ENCODE measurements around the gene DCDC1. TPM values are rescaled to one million over a fixed set of nuclear protein-coding genes. Genes with fewer than 3 reads are reported as not detected.

Gene DCDC1
- total and polyA plus RNA-seq, 9 of the 15 experiments (the other 6 are each of a cell fraction or from before 2014, with no cell fraction given): 0.05 to 0.18 (median 0.08) TPM; not detected in 3

- TF ChIP-seq, protein P1, sequence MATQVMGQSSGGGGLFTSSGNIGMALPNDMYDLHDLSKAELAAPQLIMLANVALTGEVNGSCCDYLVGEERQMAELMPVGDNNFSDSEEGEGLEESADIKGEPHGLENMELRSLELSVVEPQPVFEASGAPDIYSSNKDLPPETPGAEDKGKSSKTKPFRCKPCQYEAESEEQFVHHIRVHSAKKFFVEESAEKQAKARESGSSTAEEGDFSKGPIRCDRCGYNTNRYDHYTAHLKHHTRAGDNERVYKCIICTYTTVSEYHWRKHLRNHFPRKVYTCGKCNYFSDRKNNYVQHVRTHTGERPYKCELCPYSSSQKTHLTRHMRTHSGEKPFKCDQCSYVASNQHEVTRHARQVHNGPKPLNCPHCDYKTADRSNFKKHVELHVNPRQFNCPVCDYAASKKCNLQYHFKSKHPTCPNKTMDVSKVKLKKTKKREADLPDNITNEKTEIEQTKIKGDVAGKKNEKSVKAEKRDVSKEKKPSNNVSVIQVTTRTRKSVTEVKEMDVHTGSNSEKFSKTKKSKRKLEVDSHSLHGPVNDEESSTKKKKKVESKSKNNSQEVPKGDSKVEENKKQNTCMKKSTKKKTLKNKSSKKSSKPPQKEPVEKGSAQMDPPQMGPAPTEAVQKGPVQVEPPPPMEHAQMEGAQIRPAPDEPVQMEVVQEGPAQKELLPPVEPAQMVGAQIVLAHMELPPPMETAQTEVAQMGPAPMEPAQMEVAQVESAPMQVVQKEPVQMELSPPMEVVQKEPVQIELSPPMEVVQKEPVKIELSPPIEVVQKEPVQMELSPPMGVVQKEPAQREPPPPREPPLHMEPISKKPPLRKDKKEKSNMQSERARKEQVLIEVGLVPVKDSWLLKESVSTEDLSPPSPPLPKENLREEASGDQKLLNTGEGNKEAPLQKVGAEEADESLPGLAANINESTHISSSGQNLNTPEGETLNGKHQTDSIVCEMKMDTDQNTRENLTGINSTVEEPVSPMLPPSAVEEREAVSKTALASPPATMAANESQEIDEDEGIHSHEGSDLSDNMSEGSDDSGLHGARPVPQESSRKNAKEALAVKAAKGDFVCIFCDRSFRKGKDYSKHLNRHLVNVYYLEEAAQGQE (IDR thresholded peaks at IDR 0.05; ENCODE audit: borderline replicate concordance): peak; percentile 64; the same call in 1 of the 2 replicates
- TF ChIP-seq, protein P1 (CRISPR knock-in tag; IDR thresholded peaks at IDR 0.05; ENCODE audit: low read depth): no peak
- TF ChIP-seq, protein P2, sequence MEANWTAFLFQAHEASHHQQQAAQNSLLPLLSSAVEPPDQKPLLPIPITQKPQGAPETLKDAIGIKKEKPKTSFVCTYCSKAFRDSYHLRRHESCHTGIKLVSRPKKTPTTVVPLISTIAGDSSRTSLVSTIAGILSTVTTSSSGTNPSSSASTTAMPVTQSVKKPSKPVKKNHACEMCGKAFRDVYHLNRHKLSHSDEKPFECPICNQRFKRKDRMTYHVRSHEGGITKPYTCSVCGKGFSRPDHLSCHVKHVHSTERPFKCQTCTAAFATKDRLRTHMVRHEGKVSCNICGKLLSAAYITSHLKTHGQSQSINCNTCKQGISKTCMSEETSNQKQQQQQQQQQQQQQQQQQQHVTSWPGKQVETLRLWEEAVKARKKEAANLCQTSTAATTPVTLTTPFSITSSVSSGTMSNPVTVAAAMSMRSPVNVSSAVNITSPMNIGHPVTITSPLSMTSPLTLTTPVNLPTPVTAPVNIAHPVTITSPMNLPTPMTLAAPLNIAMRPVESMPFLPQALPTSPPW (CRISPR knock-in tag; IDR thresholded peaks at IDR 0.05): peak; percentile 27; the same call in 1 of the 2 replicates
- TF ChIP-seq DEAF1 (CRISPR knock-in tag; IDR thresholded peaks at IDR 0.05) (0 out of 2 replicates have a peak, but pooled peaks have one; percentile 24), HOXB6 (CRISPR knock-in tag; IDR thresholded peaks at IDR 0.05; ENCODE audit: borderline replicate concordance) (no peak), ZNF644 (tag; IDR thresholded peaks at IDR 0.05; ENCODE audit: low read depth) (no peak)
These were observed 129.1 kb downstream of the DCDC1 start (continued) for GRCh38 chr11:31240340-31240904.

Data from K562 (cell line).